NCI-H1436 (cell line): Measurements from ENCODE around the gene LIX1L.
"Not testable (repeated sequence)": the region's sequence is repeated elsewhere in the genome, so short reads cannot be mapped to it uniquely, and the experiment has no call there.

ENCODE experiments used
- DNase-seq: peaks from one replicate; lab custom pipeline; 2025; lab: John Stamatoyannopoulos, UW

Gene LIX1L

GRCh38 chr1:145936247-145936646, 21.6 kb downstream of the LIX1L start:
- no peak for DNase-seq

GRCh38 chr1:145935708-145936107, 22.1 kb downstream of the LIX1L start:
- DNase-seq: no peak

- DNase-seq: not testable (repeated sequence)
Measured at GRCh38 chr1:145932522-145933009, 25.3 kb downstream of the LIX1L start.

GRCh38 chr1:145927916-145928643, 29.7 kb downstream of the LIX1L start:
- DNase-seq: no peak

GRCh38 chr1:145927063-145927886, 30.5 kb downstream of the LIX1L start, which contains the start of gene RBM8A:
Gene RBM8A (minus strand): TSS chr1:145927484. CDS start chr1:145927426, 58 bp downstream.
- peak; percentile 97 for DNase-seq

GRCh38 chr1:145926686-145927062, 31.1 kb downstream of the LIX1L start:
- no peak for DNase-seq

GRCh38 chr1:145922266-145922665, 35.6 kb downstream of the LIX1L start:
- no peak for DNase-seq

GRCh38 chr1:145920297-145920696, 37.5 kb downstream of the LIX1L start:
- not testable (repeated sequence) for DNase-seq

- no peak for DNase-seq
Measured at GRCh38 chr1:145918992-145919939, 38.6 kb downstream of the LIX1L start.

- peak; percentile 73 for DNase-seq
Measured at GRCh38 chr1:145918144-145918991, 39.4 kb downstream of the LIX1L start, which contains the start of gene PEX11B. Gene PEX11B (minus strand): TSS chr1:145918717. CDS start chr1:145918688, 29 bp downstream.

GRCh38 chr1:145917595-145917994, 40.2 kb downstream of the LIX1L start:
- DNase-seq: no peak

GRCh38 chr1:145916745-145917144, 41.1 kb downstream of the LIX1L start:
- no peak for DNase-seq

- no peak for DNase-seq
Measured at GRCh38 chr1:145912128-145912641, 45.6 kb downstream of the LIX1L start.

GRCh38 chr1:145908653-145909052, 49.2 kb downstream of the LIX1L start:
- no peak for DNase-seq

GRCh38 chr1:145906954-145907753, 50.7 kb downstream of the LIX1L start:
- DNase-seq: no peak

GRCh38 chr1:145901312-145902021, 56.4 kb downstream of the LIX1L start:
- DNase-seq: no peak

GRCh38 chr1:145898756-145899155, 59.1 kb downstream of the LIX1L start:
- DNase-seq: no peak

- no peak for DNase-seq
Measured at GRCh38 chr1:145897969-145898368, 59.8 kb downstream of the LIX1L start.

- DNase-seq: no peak
Measured at GRCh38 chr1:145895471-145895870, 62.3 kb downstream of the LIX1L start.
